GM12891 (cell line): ENCODE measurements around the gene CTBP2.

Source experiments
- PAX5 ChIP-seq: IDR thresholded peaks from 2 replicates; pipeline ENCODE4 v1.6.1; 2011; ENCODE audit warnings: low read length, moderate library complexity, mild to moderate bottlenecking; ENCODE audit not compliant: insufficient read depth, severe bottlenecking
- POLR2A ChIP-seq: IDR thresholded peaks from 2 replicates; pipeline ENCODE4 v1.6.1; 2011; ENCODE audit warnings: low read depth, low read length, control low read depth
- POLR2AphosphoS5 ChIP-seq: IDR thresholded peaks from 2 replicates; pipeline ENCODE4 v1.6.1; 2011; ENCODE audit warnings: low read depth, low read length, control low read depth
- TAF1 ChIP-seq: IDR thresholded peaks from 2 replicates; pipeline ENCODE4 v1.6.1; 2011; ENCODE audit warnings: low read depth, low read length, control low read depth

DNA sequence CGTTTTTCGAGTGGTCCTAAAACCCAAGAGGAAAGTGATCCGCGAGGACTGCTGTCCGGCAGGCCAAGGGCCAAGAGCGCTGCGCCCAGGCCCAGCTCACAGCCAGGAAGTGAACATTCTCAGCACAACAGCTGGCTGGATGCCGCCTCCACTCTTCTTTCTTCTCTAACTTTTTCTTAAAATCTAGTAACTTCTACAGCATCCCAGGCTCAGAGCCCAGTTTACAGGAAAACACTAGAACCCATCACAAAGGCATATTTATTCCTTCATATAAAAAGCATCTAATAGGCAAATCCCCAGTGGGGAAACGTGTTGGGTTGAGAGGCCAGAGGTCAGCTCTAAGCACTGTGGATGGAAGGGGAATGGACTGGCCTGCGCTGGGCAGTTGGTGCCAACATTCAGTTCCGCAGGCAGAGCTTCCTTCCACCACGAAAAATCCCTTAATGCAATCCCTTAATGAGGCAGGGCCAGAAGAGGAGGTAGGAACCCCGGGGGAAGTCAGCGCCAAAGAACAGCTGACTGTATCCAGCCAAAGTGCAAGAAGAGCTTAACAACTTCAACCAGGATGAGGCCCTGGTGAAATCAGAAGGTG is 143.7 kb downstream of the CTBP2 start:
- TF ChIP-seq POLR2A = no peak
- no peak for TF ChIP-seq TAF1
- TF ChIP-seq POLR2AphosphoS5 = no peak
- no peak for TF ChIP-seq PAX5
